SK-N-MC (cell line): Measurements from ENCODE around the gene CACNB1.

Source experiments
- EZH2 ChIP-seq: fragments of 200-600 bp; sonication (generic); IDR thresholded peaks from one replicate; pipeline ENCODE4 v1.6.1; 2017; ENCODE audit warnings: antibody characterized with exemption
- POLR2AphosphoS5 ChIP-seq: IDR thresholded peaks from 2 replicates; pipeline ENCODE4 v1.6.1; 2012; ENCODE audit warnings: mild to moderate bottlenecking, low read depth, low read length, borderline replicate concordance

GRCh38 chr17:39131616-39132015, 65.9 kb downstream of the CACNB1 start:
- TF ChIP-seq POLR2AphosphoS5 (no peak), EZH2 (no peak)
